ENCODE results near the gene ELMOD3.
A peak's percentile ranks its signal among the peaks of the same experiment; 100 is the strongest.
"Not testable (repeated sequence)": the region's sequence is repeated elsewhere in the genome, so short reads cannot be mapped to it uniquely, and the experiment has no call there.

Gene ELMOD3

GRCh38 chr2:85435981-85436835 is 81.6 kb downstream of the ELMOD3 start:
- no peak for TF ChIP-seq CTCF (IDR thresholded peaks at IDR 0.05; ENCODE audit: insufficient read depth, low read length, poor library complexity, severe bottlenecking)
- no peaks in the 10 kb centered on the region for H3K27me3 ChIP-seq (replicated peaks; ENCODE audit: control insufficient read depth, insufficient read depth, low read length)
- no peak for DNase-seq (ENCODE audit: extremely low read depth, insufficient read length)
- no peak overlapping the region for H3K4me3 ChIP-seq (replicated peaks; ENCODE audit: low read depth, low read length)
- H3K36me3 ChIP-seq (ENCODE audit: control insufficient read depth, insufficient read depth, low read length), result no peaks in the 10 kb centered on the region

GRCh38 chr2:85436836-85437487 is 82.4 kb downstream of the ELMOD3 start:
- Histone ChIP-seq H3K4me3 (replicated peaks; ENCODE audit: low read depth, low read length) (0 out of 2 replicates have a peak overlapping the region, but pooled peaks have one; percentile 60), H3K36me3 (ENCODE audit: control insufficient read depth, insufficient read depth, low read length) (no peaks in the 10 kb centered on the region), H3K27me3 (replicated peaks; ENCODE audit: control insufficient read depth, insufficient read depth, low read length) (no peaks in the 10 kb centered on the region)
- no peak for DNase-seq (ENCODE audit: extremely low read depth, insufficient read length)
- no peak for TF ChIP-seq CTCF (IDR thresholded peaks at IDR 0.05; ENCODE audit: insufficient read depth, low read length, poor library complexity, severe bottlenecking)

GRCh38 chr2:85437488-85438200 is 83.1 kb downstream of the ELMOD3 start:
- peak; percentile 88 for DNase-seq (ENCODE audit: extremely low read depth, insufficient read length)
- Histone ChIP-seq H3K36me3 (ENCODE audit: control insufficient read depth, insufficient read depth, low read length) (no peaks in the 10 kb centered on the region), H3K27me3 (replicated peaks; ENCODE audit: control insufficient read depth, insufficient read depth, low read length) (no peaks in the 10 kb centered on the region), H3K4me3 (replicated peaks; ENCODE audit: low read depth, low read length) (peak overlapping the region; percentile 60)
- TF ChIP-seq CTCF (IDR thresholded peaks at IDR 0.05; ENCODE audit: insufficient read depth, low read length, poor library complexity, severe bottlenecking), result no peak

GRCh38 chr2:85438201-85439024 is 83.8 kb downstream of the ELMOD3 start:
- Histone ChIP-seq H3K27me3 (replicated peaks; ENCODE audit: control insufficient read depth, insufficient read depth, low read length) (no peaks in the 10 kb centered on the region), H3K4me3 (replicated peaks; ENCODE audit: low read depth, low read length) (peak overlapping the region; percentile 60), H3K36me3 (ENCODE audit: control insufficient read depth, insufficient read depth, low read length) (no peaks in the 10 kb centered on the region)
- DNase-seq (ENCODE audit: extremely low read depth, insufficient read length), result peak; percentile 31
- TF ChIP-seq CTCF (IDR thresholded peaks at IDR 0.05; ENCODE audit: insufficient read depth, low read length, poor library complexity, severe bottlenecking), result no peak

GRCh38 chr2:85439025-85439472 is 84.5 kb downstream of the ELMOD3 start:
- Histone ChIP-seq H3K4me3 (replicated peaks; ENCODE audit: low read depth, low read length) (no peak overlapping the region), H3K36me3 (ENCODE audit: control insufficient read depth, insufficient read depth, low read length) (no peaks in the 10 kb centered on the region), H3K27me3 (replicated peaks; ENCODE audit: control insufficient read depth, insufficient read depth, low read length) (no peaks in the 10 kb centered on the region)
- DNase-seq (ENCODE audit: extremely low read depth, insufficient read length), result no peak
- no peak for TF ChIP-seq CTCF (IDR thresholded peaks at IDR 0.05; ENCODE audit: insufficient read depth, low read length, poor library complexity, severe bottlenecking)

GRCh38 chr2:85439569-85439968 is 85.0 kb downstream of the ELMOD3 start:
- H3K36me3 ChIP-seq (ENCODE audit: control insufficient read depth, insufficient read depth, low read length); H3K4me3 ChIP-seq (replicated peaks; ENCODE audit: low read depth, low read length); DNase-seq (ENCODE audit: extremely low read depth, insufficient read length); H3K27me3 ChIP-seq (replicated peaks; ENCODE audit: control insufficient read depth, insufficient read depth, low read length): not testable (repeated sequence)

All from GM06990 (cell line).